ENCODE data around the gene STARD13.

STARD13 gene

GRCh38 chr13:33307843-33308242 is 22.3 kb upstream of the STARD13 start:
- Histone ChIP-seq H3K36me3 (ENCODE audit: control insufficient read depth, insufficient read depth, low read length) (no peaks in the 10 kb centered on the region), H3K9me3 (ENCODE audit: control insufficient read depth, insufficient read depth, low read length) (no peaks in the 10 kb centered on the region), H3K27ac (ENCODE audit: low read depth, low read length) (no peak overlapping the region), H3K27me3 (ENCODE audit: control insufficient read depth, insufficient read depth, low read length) (no peaks in the 10 kb centered on the region), H3K4me1 (ENCODE audit: control insufficient read depth, insufficient read depth, low read length) (no peaks in the 10 kb centered on the region), H3K4me3 (ENCODE audit: low read depth, low read length) (no peak overlapping the region), H3K9ac (ENCODE audit: low read depth, low read length) (no peak overlapping the region)

- Histone ChIP-seq H3K27ac (ENCODE audit: low read depth, low read length) (no peak overlapping the region), H3K27me3 (ENCODE audit: control insufficient read depth, insufficient read depth, low read length) (no peaks in the 10 kb centered on the region), H3K9me3 (ENCODE audit: control insufficient read depth, insufficient read depth, low read length) (no peaks in the 10 kb centered on the region), H3K4me1 (ENCODE audit: control insufficient read depth, insufficient read depth, low read length) (no peaks in the 10 kb centered on the region; the same call in 1 of the 2 replicates), H3K9ac (ENCODE audit: low read depth, low read length) (no peak overlapping the region), H3K36me3 (ENCODE audit: control insufficient read depth, insufficient read depth, low read length) (no peaks in the 10 kb centered on the region), H3K4me3 (ENCODE audit: low read depth, low read length) (no peak overlapping the region)
Observed at GRCh38 chr13:33303855-33304597, 18.5 kb upstream of the STARD13 start.

- Histone ChIP-seq H3K9ac (ENCODE audit: low read depth, low read length) (no peak overlapping the region), H3K36me3 (ENCODE audit: control insufficient read depth, insufficient read depth, low read length) (no peaks in the 10 kb centered on the region), H3K4me1 (ENCODE audit: control insufficient read depth, insufficient read depth, low read length) (no peaks in the 10 kb centered on the region; the same call in 1 of the 2 replicates), H3K9me3 (ENCODE audit: control insufficient read depth, insufficient read depth, low read length) (no peaks in the 10 kb centered on the region), H3K27me3 (ENCODE audit: control insufficient read depth, insufficient read depth, low read length) (no peaks in the 10 kb centered on the region), H3K27ac (ENCODE audit: low read depth, low read length) (no peak overlapping the region), H3K4me3 (ENCODE audit: low read depth, low read length) (no peak overlapping the region)
Observed at GRCh38 chr13:33299626-33300025, 14.1 kb upstream of the STARD13 start.

- H3K27ac ChIP-seq (ENCODE audit: low read depth, low read length): no peak overlapping the region
- no peaks in the 10 kb centered on the region for H3K36me3 ChIP-seq (ENCODE audit: control insufficient read depth, insufficient read depth, low read length)
Observed at GRCh38 chr13:33296793-33297425, 11.4 kb upstream of the STARD13 start.

GRCh38 chr13:33292712-33293111 is 7.2 kb upstream of the STARD13 start:
- no peaks in the 10 kb centered on the region for H3K36me3 ChIP-seq (ENCODE audit: control insufficient read depth, insufficient read depth, low read length)
- no peak overlapping the region for H3K4me3 ChIP-seq (ENCODE audit: low read depth, low read length)

More at GRCh38 chr13:33296793-33297425, 11.4 kb upstream of the STARD13 start:
- Histone ChIP-seq H3K4me1 (ENCODE audit: control insufficient read depth, insufficient read depth, low read length) (no peaks in the 10 kb centered on the region; the same call in 1 of the 2 replicates), H3K9ac (ENCODE audit: low read depth, low read length) (no peak overlapping the region), H3K27me3 (ENCODE audit: control insufficient read depth, insufficient read depth, low read length) (no peaks in the 10 kb centered on the region), H3K4me3 (ENCODE audit: low read depth, low read length) (no peak overlapping the region), H3K9me3 (ENCODE audit: control insufficient read depth, insufficient read depth, low read length) (no peaks in the 10 kb centered on the region)

GRCh38 chr13:33290421-33290965 is 4.9 kb upstream of the STARD13 start:
- no peak overlapping the region for H3K4me3 ChIP-seq (ENCODE audit: low read depth, low read length)
- 0 out of 2 replicates have a peak, but pooled peaks cover 3% of the 10 kb centered on the region for H3K27me3 ChIP-seq (ENCODE audit: control insufficient read depth, insufficient read depth, low read length)
- no peaks in the 10 kb centered on the region for H3K9me3 ChIP-seq (ENCODE audit: control insufficient read depth, insufficient read depth, low read length)
- H3K9ac ChIP-seq (ENCODE audit: low read depth, low read length): no peak overlapping the region
- no peak overlapping the region for H3K27ac ChIP-seq (ENCODE audit: low read depth, low read length)
- H3K4me1 ChIP-seq (ENCODE audit: control insufficient read depth, insufficient read depth, low read length): peaks cover 8% of the 10 kb centered on the region
- H3K36me3 ChIP-seq (ENCODE audit: control insufficient read depth, insufficient read depth, low read length): no peaks in the 10 kb centered on the region

More at GRCh38 chr13:33292712-33293111, 7.2 kb upstream of the STARD13 start:
- H3K9me3 ChIP-seq (ENCODE audit: control insufficient read depth, insufficient read depth, low read length): no peaks in the 10 kb centered on the region
- no peaks in the 10 kb centered on the region for H3K27me3 ChIP-seq (ENCODE audit: control insufficient read depth, insufficient read depth, low read length)
- H3K9ac ChIP-seq (ENCODE audit: low read depth, low read length): no peak overlapping the region
- H3K4me1 ChIP-seq (ENCODE audit: control insufficient read depth, insufficient read depth, low read length): no peaks in the 10 kb centered on the region
- H3K27ac ChIP-seq (ENCODE audit: low read depth, low read length): no peak overlapping the region

GRCh38 chr13:33289966-33290365 is 4.4 kb upstream of the STARD13 start:
- Histone ChIP-seq H3K27ac (ENCODE audit: low read depth, low read length) (no peak overlapping the region), H3K9ac (ENCODE audit: low read depth, low read length) (no peak overlapping the region)

GRCh38 chr13:33287142-33287882 is 1.8 kb upstream of the STARD13 start:
- Histone ChIP-seq H3K27ac (ENCODE audit: low read depth, low read length) (no peak overlapping the region), H3K9me3 (ENCODE audit: control insufficient read depth, insufficient read depth, low read length) (no peaks in the 10 kb centered on the region), H3K4me1 (ENCODE audit: control insufficient read depth, insufficient read depth, low read length) (peaks cover 20% of the 10 kb centered on the region), H3K4me3 (ENCODE audit: low read depth, low read length) (no peak overlapping the region), H3K27me3 (ENCODE audit: control insufficient read depth, insufficient read depth, low read length) (0 out of 2 replicates have a peak, but pooled peaks cover 3% of the 10 kb centered on the region), H3K36me3 (ENCODE audit: control insufficient read depth, insufficient read depth, low read length) (no peaks in the 10 kb centered on the region), H3K9ac (ENCODE audit: low read depth, low read length) (no peak overlapping the region)

More at GRCh38 chr13:33289966-33290365, 4.4 kb upstream of the STARD13 start:
- Histone ChIP-seq H3K4me1 (ENCODE audit: control insufficient read depth, insufficient read depth, low read length) (peaks cover 13% of the 10 kb centered on the region), H3K27me3 (ENCODE audit: control insufficient read depth, insufficient read depth, low read length) (0 out of 2 replicates have a peak, but pooled peaks cover 3% of the 10 kb centered on the region), H3K9me3 (ENCODE audit: control insufficient read depth, insufficient read depth, low read length) (no peaks in the 10 kb centered on the region), H3K36me3 (ENCODE audit: control insufficient read depth, insufficient read depth, low read length) (no peaks in the 10 kb centered on the region), H3K4me3 (ENCODE audit: low read depth, low read length) (no peak overlapping the region)

GRCh38 chr13:33286128-33286527 is 573 bp upstream of the STARD13 start:
- no peaks in the 10 kb centered on the region for H3K9me3 ChIP-seq (ENCODE audit: control insufficient read depth, insufficient read depth, low read length)
- peak overlapping the region; percentile 46 for H3K27ac ChIP-seq (ENCODE audit: low read depth, low read length)
- peaks cover 20% of the 10 kb centered on the region for H3K4me1 ChIP-seq (ENCODE audit: control insufficient read depth, insufficient read depth, low read length)
- H3K27me3 ChIP-seq (ENCODE audit: control insufficient read depth, insufficient read depth, low read length): 0 out of 2 replicates have a peak, but pooled peaks cover 3% of the 10 kb centered on the region
- peak overlapping the region; percentile 45; the same call in 1 of the 2 replicates for H3K9ac ChIP-seq (ENCODE audit: low read depth, low read length)
- no peaks in the 10 kb centered on the region for H3K36me3 ChIP-seq (ENCODE audit: control insufficient read depth, insufficient read depth, low read length)
- peak overlapping the region; percentile 61 for H3K4me3 ChIP-seq (ENCODE audit: low read depth, low read length)

- Histone ChIP-seq H3K4me1 (ENCODE audit: control insufficient read depth, insufficient read depth, low read length) (peaks cover 25% of the 10 kb centered on the region), H3K9ac (ENCODE audit: low read depth, low read length) (peak overlapping the region; percentile 41; the same call in 1 of the 2 replicates), H3K4me3 (ENCODE audit: low read depth, low read length) (peak overlapping the region; percentile 61), H3K27ac (ENCODE audit: low read depth, low read length) (peak overlapping the region; percentile 76), H3K27me3 (ENCODE audit: control insufficient read depth, insufficient read depth, low read length) (0 out of 2 replicates have a peak, but pooled peaks cover 3% of the 10 kb centered on the region), H3K9me3 (ENCODE audit: control insufficient read depth, insufficient read depth, low read length) (no peaks in the 10 kb centered on the region), H3K36me3 (ENCODE audit: control insufficient read depth, insufficient read depth, low read length) (no peaks in the 10 kb centered on the region)
Observed at GRCh38 chr13:33284916-33285315, 639 bp downstream of the STARD13 start.
